ENCODE data around the gene OR5H15. TPM values are rescaled to one million over a fixed set of nuclear protein-coding genes. Genes with fewer than 3 reads are reported as not detected.

Gene OR5H15
- total RNA-seq, 4 donors from 2014 or later = not detected

DNA sequence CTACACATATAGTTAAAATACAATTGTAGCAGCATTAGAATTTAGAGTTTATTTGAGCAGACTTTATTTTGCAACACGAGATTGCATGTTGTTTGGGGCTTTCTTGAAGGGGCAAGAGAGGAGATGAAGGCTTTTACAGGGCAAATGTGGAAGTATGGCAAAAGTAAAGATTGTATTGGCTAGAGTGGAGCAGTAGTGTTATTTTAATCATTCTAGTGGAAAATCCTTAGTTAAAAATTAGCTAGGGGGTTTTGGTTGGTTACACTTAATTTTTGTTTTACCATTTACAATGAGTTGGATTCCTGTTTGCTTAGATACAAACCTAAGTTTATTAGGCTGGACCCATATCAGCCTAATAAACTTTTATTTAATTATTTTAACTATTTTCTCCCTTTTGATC lies 4.6 kb downstream of the OR5H15 start:
- TF ChIP-seq, protein P1, sequence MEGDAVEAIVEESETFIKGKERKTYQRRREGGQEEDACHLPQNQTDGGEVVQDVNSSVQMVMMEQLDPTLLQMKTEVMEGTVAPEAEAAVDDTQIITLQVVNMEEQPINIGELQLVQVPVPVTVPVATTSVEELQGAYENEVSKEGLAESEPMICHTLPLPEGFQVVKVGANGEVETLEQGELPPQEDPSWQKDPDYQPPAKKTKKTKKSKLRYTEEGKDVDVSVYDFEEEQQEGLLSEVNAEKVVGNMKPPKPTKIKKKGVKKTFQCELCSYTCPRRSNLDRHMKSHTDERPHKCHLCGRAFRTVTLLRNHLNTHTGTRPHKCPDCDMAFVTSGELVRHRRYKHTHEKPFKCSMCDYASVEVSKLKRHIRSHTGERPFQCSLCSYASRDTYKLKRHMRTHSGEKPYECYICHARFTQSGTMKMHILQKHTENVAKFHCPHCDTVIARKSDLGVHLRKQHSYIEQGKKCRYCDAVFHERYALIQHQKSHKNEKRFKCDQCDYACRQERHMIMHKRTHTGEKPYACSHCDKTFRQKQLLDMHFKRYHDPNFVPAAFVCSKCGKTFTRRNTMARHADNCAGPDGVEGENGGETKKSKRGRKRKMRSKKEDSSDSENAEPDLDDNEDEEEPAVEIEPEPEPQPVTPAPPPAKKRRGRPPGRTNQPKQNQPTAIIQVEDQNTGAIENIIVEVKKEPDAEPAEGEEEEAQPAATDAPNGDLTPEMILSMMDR (IDR thresholded peaks at IDR 0.05; ENCODE audit: low read depth) = no peak

DNA sequence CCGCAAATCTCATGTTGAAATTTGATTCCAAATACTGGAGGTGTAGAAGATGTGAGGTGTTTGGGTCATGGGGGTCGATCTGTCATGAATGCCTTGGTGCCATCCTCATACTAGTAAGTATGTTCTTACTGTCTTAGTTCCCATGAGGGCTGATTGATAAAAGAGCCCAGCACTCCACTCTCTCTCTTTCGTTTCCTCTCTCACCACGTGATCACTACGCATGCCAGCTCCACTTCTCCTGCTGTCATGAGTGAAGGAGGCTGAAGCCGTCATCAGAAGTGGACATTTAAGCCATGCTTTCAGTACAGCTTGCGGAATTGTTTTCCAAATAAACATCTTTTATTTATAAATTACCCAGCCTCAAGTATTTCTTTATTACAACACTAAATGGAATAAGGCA lies 6.1 kb downstream of the OR5H15 start:
- TF ChIP-seq, protein P1 (IDR thresholded peaks at IDR 0.05; ENCODE audit: low read depth) = no peak

DNA sequence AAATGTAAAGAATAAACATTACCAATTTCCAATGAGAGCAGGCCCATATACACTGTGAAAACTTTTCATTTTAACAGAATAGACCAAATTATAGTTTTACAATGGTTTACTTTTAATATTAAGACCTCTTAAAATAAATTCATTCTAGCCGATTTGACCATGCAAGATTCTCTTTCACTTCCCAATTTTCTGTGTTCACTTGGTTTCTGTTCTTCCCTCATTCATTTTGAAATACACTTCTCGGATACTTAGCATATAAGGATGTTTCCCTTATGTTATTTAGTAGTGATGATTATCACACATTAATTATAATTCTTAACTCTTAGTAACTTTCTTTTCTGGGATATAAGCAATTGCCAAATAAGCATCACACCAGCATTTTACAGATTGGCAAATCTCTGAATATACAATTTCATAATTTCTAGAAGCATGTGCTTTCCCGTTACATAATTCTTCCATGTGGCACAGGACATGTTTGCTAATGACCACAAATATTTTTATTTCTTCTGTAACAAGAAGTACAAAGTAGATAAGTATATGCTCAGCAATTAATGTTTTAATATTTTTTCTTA lies 13.9 kb downstream of the OR5H15 start:
- TF ChIP-seq, protein P1 (IDR thresholded peaks at IDR 0.05; ENCODE audit: low read depth) = no peak

DNA sequence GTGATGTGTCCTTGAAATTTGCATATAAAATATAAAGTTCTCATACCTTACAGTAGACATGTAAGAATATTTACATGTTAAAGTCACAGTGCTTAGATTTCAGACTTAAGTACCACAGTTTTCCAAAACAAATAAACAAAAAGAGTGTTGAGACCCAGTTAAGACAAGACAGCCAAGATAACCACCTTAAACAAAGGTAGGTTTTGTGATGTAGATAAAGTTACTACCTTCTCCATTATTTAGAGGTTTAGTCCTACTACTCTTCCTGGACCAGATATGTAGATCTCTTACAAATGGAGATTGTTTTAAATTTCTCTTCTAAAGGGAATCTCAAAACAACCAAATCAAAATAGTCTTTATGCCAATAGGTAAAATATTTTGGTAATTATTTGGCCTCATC lies 15.7 kb downstream of the OR5H15 start:
- TF ChIP-seq, protein P1 (IDR thresholded peaks at IDR 0.05; ENCODE audit: low read depth) = no peak

DNA sequence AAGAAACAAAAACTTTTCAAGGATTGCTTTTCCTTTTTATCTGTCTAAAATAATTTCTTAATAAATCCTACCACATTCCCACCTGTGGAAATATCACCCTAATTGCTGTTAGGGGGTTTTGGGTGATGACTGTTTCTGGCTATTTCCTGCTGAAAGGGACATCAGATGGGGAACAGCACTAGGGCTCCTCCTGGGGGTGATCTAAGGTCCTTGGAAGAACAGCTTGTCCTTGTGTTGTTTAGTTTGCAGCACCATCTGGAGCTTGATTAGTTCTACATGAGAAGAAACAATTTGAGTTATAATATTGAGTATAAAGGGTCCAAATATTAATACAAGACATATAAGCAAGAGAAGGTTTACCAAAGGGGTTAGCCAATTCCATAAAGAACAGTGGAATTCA lies 18.7 kb downstream of the OR5H15 start:
- TF ChIP-seq, protein P1 (IDR thresholded peaks at IDR 0.05; ENCODE audit: low read depth) = no peak

DNA sequence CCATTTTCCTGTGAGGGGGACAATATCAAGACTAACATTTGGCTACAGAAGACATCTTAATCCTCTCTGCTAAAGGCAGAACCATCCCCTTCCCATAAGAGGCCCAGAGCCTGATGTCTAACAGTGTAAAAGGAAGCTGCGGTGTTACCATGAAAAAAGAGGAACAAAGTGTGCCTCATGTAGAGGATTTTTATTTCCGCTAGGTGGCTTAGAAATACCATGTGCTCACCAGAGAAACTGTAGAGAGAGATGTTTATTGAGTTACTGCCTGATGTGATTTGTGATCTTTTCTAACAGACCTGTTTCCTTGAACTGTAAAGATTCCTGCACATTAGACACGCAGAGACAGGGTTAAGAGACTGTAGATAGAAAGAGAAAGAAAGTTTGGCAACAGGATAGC lies 22.0 kb downstream of the OR5H15 start:
- TF ChIP-seq, protein P1 (IDR thresholded peaks at IDR 0.05; ENCODE audit: low read depth) = no peak

DNA sequence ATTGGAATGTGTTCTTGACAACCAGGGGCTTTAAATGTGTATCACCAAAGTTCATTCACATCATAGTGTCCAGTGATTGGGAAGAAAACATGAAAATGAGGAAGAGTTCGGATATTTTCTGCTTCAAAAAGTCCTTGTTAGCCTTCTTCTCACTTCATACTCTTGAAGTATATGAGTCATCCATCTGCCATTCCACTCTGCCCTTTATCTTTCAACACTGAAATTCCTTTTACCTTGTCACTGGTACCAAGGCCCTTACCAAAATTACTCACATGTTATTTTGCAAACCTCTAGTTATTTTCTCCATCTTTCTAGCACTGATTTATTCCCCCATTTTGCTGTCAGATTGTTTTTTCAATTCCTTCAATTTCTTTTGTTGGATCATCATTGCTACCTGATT lies 32.5 kb downstream of the OR5H15 start:
- TF ChIP-seq, protein P1 (IDR thresholded peaks at IDR 0.05; ENCODE audit: low read depth) = no peak

All from subcutaneous adipose tissue (tissue), 4 donors.